Neural crest cell (in vitro differentiated cells): Measurements from ENCODE around the gene CHCT1. TPM values are rescaled to one million over a fixed set of nuclear protein-coding genes. Genes with fewer than 3 reads are reported as not detected.
"Not testable (repeated sequence)": the region's sequence is repeated elsewhere in the genome, so short reads cannot be mapped to it uniquely, and the experiment has no call there.

Experiments
- DNase-seq: peaks from one replicate; pipeline ENCODE4 v3.0.0; 2021; ENCODE audit warnings: low read depth, mixed read lengths, low spot score
- H3K27ac Mint-ChIP-seq: one replicate; pipeline ENCODE4 v1.8.0; 2021; ENCODE audit warnings: mild to moderate bottlenecking, mixed read lengths; ENCODE audit not compliant: unreplicated experiment
- H3K27me3 Mint-ChIP-seq: 2 replicates; pipeline ENCODE4 v1.8.0; 2021; ENCODE audit warnings: low read depth, mild to moderate bottlenecking, mixed read lengths
- H3K36me3 Mint-ChIP-seq: 2 replicates; pipeline ENCODE4 v1.8.0; 2021; ENCODE audit warnings: low read depth, mild to moderate bottlenecking, mixed read lengths
- H3K4me1 Mint-ChIP-seq: 2 replicates; pipeline ENCODE4 v1.8.0; 2021; ENCODE audit warnings: mixed read lengths
- H3K4me3 Mint-ChIP-seq: one replicate; pipeline ENCODE4 v1.8.0; 2021; ENCODE audit warnings: mild to moderate bottlenecking, mixed read lengths
- H3K9me3 Mint-ChIP-seq: 2 replicates; pipeline ENCODE4 v1.8.0; 2021; ENCODE audit warnings: mixed read lengths
- long read RNA-seq: library from polyadenylated mRNA; unstranded; transcript quantifications from one replicate; pipeline ENCODE4 v2.0.0, GENCODE V29; 2020
- total RNA-seq: library from RNA; stranded (reverse); gene quantifications from 2 replicates; pipeline ENCODE4 v1.2.1, GENCODE V29; 2021
- TF ChIP-seq, protein P1 (sequence below): fragments of 200-600 bp; sonication (generic); conservative IDR thresholded peaks from 2 replicates; pipeline ENCODE4 v1.5.0; 2021; ENCODE audit warnings: antibody characterized with exemption, mild to moderate bottlenecking

CHCT1 gene
- total RNA-seq: not detected in 2 replicates
- long read RNA-seq: 0 reads

DNA sequence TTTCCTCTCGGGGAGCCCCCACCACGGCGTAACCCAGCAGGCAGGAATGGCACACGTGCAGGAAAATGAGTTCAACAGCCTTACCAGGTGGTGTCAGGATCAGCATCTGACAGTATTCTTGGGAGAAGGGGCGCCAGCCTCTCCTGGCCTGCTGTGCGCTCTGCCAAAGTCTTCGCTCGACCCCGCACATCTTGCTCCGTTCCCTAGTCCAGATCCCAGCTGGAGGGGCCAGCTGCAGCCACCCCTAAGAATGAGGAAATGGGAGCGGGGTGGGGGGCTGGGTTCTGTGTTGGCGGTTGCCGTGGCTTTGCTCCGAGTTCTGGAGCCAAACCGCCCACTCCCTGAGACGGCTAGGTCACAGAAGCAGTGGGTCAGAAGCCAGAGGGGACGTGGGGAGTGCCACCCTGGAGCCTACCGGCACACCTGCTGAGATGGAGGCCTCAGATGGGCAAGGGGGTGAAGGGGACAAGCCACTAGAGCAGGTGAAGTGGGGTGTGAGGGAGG is at the start of gene CHCT1:
TSS of gene CHCT1 (plus strand) at position 328 of the 504 bp plus-strand sequence. CDS start at position 432, 104 bp downstream.
- no peaks in the 10 kb centered on the region for H3K9me3 Mint-ChIP-seq
- TF ChIP-seq, protein P1, sequence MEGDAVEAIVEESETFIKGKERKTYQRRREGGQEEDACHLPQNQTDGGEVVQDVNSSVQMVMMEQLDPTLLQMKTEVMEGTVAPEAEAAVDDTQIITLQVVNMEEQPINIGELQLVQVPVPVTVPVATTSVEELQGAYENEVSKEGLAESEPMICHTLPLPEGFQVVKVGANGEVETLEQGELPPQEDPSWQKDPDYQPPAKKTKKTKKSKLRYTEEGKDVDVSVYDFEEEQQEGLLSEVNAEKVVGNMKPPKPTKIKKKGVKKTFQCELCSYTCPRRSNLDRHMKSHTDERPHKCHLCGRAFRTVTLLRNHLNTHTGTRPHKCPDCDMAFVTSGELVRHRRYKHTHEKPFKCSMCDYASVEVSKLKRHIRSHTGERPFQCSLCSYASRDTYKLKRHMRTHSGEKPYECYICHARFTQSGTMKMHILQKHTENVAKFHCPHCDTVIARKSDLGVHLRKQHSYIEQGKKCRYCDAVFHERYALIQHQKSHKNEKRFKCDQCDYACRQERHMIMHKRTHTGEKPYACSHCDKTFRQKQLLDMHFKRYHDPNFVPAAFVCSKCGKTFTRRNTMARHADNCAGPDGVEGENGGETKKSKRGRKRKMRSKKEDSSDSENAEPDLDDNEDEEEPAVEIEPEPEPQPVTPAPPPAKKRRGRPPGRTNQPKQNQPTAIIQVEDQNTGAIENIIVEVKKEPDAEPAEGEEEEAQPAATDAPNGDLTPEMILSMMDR: no peak
- peaks cover 9% of the 10 kb centered on the region for H3K4me1 Mint-ChIP-seq
- H3K36me3 Mint-ChIP-seq: no peaks in the 10 kb centered on the region
- peak within 1 kb of the TSS; percentile 79 for H3K4me3 Mint-ChIP-seq
- peaks cover 2% of the 10 kb centered on the region for H3K27me3 Mint-ChIP-seq
- no peak for DNase-seq
- peak within 1 kb of the TSS; percentile 54 for H3K27ac Mint-ChIP-seq

DNA sequence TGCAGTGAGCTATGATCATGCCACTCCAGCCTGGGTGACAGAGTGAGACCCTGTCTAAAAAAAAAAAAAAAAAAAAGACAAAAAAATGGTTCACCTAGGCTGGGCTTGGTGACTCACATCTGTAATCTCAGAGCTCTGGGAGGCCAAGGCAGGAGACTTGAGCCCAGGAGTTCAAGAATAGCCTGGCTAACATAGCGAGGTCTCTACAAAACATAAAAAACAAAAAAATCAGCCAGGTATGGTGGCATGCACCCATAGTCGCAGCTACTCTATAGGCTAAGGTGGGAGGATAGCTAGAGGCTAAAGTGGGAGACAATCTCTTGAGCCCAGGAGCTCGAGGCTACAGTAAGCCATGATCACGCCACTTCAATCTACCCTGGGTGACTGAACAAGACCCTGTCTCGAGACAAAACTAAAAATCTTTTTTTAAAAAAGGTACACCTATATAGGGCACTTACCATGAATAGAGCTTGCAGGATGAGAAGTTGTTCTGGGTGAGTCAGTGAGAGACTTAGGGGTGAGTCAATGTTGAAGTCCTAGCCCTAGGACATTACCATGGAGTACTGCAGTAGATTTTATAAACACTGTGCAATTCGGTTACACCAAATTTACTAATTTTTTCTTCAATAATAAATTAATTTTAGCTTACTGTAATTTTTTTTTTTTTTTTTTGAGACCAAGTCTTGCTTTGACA is 49.4 kb upstream of the CHCT1 start:
- TF ChIP-seq, protein P1: no peak
- Mint-ChIP-seq H3K9me3 (peaks cover 2% of the 10 kb centered on the region), H3K36me3 (no peaks in the 10 kb centered on the region), H3K4me3 (no peak overlapping the region), H3K4me1 (peaks cover 6% of the 10 kb centered on the region), H3K27ac (no peak overlapping the region), H3K27me3 (no peaks in the 10 kb centered on the region)
- no peak for DNase-seq

DNA sequence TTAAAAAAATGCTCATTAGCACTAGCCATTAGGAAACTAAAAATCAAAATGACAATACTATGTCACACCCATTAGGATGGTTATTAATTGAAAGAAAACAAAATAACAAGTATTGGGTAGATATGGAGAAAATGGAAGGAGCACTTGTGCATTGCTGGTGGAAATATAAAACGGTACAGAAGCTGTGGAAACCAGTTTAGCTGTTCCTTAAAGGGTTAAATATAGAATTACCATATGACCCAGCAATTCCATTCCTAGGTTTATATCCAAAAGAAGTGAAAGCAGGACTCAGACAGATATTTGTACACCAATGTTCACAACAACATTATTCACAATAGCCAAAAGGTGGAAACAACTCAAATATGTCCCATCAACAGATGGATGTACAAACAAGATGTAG is 44.1 kb upstream of the CHCT1 start:
- not testable (repeated sequence) for H3K27ac Mint-ChIP-seq, H3K9me3 Mint-ChIP-seq, H3K4me1 Mint-ChIP-seq, DNase-seq, H3K27me3 Mint-ChIP-seq, H3K4me3 Mint-ChIP-seq, H3K36me3 Mint-ChIP-seq

DNA sequence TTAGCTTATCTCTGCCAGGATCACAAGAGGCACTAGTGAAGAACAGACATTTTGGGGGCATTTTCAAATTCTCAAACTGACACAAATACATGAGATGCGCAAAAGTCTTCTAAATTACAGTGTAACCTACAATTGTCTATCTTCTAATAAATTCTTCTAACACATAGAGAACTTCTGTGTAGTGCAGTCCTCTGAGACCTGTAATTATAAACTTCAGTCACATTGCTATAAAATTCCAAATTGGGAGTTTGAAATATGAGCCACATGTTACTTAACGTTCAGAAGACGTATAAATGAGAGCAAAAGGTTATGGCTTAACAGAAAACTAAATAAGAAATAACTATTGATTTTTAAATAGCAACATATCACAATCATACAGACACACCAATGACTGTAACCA is 42.8 kb upstream of the CHCT1 start:
- not testable (repeated sequence) for H3K9me3 Mint-ChIP-seq, H3K27me3 Mint-ChIP-seq, H3K27ac Mint-ChIP-seq, H3K4me1 Mint-ChIP-seq, H3K36me3 Mint-ChIP-seq, H3K4me3 Mint-ChIP-seq, DNase-seq

DNA sequence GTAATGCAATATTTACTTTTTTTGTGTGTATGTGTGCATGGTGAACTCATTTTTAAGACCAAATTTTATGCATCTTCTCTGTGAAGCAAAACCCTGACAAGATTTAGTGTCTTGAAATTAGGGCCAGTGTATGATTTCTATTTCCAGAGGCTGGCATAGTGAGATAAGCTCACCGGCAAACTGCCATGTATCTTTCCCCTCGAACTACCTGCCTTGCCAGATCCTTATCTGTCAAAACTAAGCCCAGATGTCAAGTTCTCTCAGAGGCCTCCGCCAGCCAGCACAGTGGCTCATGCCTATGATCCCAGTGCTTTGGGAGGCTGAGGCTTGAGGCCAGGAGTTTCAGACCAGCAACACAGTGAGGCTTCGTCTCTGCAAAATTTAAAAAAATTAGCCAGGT is 40.3 kb upstream of the CHCT1 start:
- Mint-ChIP-seq H3K36me3 (no peaks in the 10 kb centered on the region), H3K27ac (no peak overlapping the region), H3K4me1 (peaks cover 17% of the 10 kb centered on the region), H3K27me3 (no peaks in the 10 kb centered on the region), H3K9me3 (no peaks in the 10 kb centered on the region), H3K4me3 (no peak overlapping the region)
- TF ChIP-seq, protein P1: no peak
- no peak for DNase-seq

DNA sequence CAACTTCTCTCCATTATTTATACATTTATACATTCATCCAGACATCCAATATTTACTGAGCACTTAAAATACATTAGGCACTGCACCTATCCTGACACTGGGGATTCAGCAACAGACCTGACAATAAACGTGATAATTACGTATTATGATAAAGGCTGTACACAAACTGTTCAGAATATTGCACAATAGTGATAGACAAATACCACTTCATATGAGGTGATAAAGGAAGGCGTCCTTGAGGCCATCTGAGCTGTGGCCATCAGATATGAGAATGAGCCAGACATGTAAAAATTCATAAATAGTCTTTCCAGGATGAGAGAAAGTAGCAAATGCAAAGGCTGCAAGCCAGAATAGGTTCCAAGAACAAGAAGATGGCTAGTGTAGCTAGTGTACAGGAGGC is 38.9 kb upstream of the CHCT1 start:
- H3K4me1 Mint-ChIP-seq: peaks cover 24% of the 10 kb centered on the region
- TF ChIP-seq, protein P1: no peak
- no peak overlapping the region for H3K27ac Mint-ChIP-seq

DNA sequence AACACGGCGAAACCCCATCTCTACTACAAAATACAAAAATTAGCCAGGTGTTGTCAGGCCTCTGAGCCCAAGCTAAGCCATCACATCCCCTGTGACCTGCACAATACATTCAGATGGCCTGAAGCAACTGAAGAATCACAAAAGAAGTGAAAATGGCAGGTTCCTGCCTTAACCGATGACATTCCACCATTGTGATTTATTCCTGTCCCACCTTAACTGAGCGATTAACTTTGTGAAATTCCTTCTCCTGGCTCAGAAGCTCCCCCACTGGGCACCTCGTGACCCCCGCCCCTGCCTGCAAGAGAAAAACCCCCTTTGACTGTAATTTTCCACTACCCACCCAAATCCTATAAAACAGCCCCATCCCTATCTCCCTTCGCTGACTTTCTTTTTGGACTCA is 37.4 kb upstream of the CHCT1 start:
- H3K36me3 Mint-ChIP-seq, H3K27ac Mint-ChIP-seq, H3K27me3 Mint-ChIP-seq, H3K9me3 Mint-ChIP-seq, DNase-seq: not testable (repeated sequence)
- peak overlapping the region; percentile 16 for H3K4me3 Mint-ChIP-seq
- H3K4me1 Mint-ChIP-seq: peaks cover 32% of the 10 kb centered on the region

More for the DNA sequence above, 38.9 kb upstream of the CHCT1 start:
- no peaks in the 10 kb centered on the region for H3K36me3 Mint-ChIP-seq
- H3K9me3 Mint-ChIP-seq: no peaks in the 10 kb centered on the region
- H3K27me3 Mint-ChIP-seq: no peaks in the 10 kb centered on the region
- no peak for DNase-seq
- no peak overlapping the region for H3K4me3 Mint-ChIP-seq
